K562 (cell line): ENCODE measurements around the gene ATP5PD. TPM values are rescaled to one million over a fixed set of nuclear protein-coding genes. Genes with fewer than 3 reads are reported as not detected.

Experiments used
- DPF2 ChIP-seq: fragments of 450-650 bp; IDR thresholded peaks from 2 replicates; pipeline ENCODE4 v1.6.1; 2016
- ELF4 ChIP-seq: fragments of 450-650 bp; formaldehyde crosslinking; IDR thresholded peaks from 2 replicates; pipeline ENCODE4 v1.4.0; 2022; ENCODE audit warnings: missing genetic modification characterization
- MYC ChIP-seq, 2 experiments: fragments of 250-450 bp in 1 of 2; sonication (Bioruptor Pico) in 1 of 2; IDR thresholded peaks; 2 replicates each; pipeline versions ENCODE4 v1.5.1 to v1.6.1; 2012 to 2021; ENCODE audit warnings: low read depth in 2 of 2, borderline replicate concordance in 1 of 2, improper control_type of control experiment in 1 of 2, low read length in 1 of 2, mild to moderate bottlenecking in 1 of 2, moderate library complexity in 1 of 2
- NONO ChIP-seq, 2 experiments: fragments of 200-400 bp in 1 of 2; fragments of 450-650 bp in 1 of 2; formaldehyde crosslinking in 1 of 2; IDR thresholded peaks; 2 replicates each; pipeline ENCODE4 v1.6.1; 2017; ENCODE audit warnings: low read depth in 2 of 2, mild to moderate bottlenecking in 2 of 2, moderate library complexity in 2 of 2, low read length in 1 of 2
- RBM14 ChIP-seq: fragments of 200-400 bp; formaldehyde crosslinking; IDR thresholded peaks from 2 replicates; pipeline ENCODE4 v1.6.1; 2018; ENCODE audit warnings: low read depth, mild to moderate bottlenecking, low read length, moderate library complexity, borderline replicate concordance; ENCODE audit not compliant: insufficient read depth
- SIX5 ChIP-seq, 2 experiments: IDR thresholded peaks; 2 replicates each; pipeline ENCODE4 v1.6.1; 2011; ENCODE audit warnings: low read length in 2 of 2, borderline replicate concordance in 1 of 2, low read depth in 1 of 2, mild to moderate bottlenecking in 1 of 2, moderate library complexity in 1 of 2; ENCODE audit not compliant: insufficient read depth in 1 of 2
- TFAM ChIP-seq: fragments of 250-450 bp; sonication (Bioruptor Pico); conservative IDR thresholded peaks from 2 replicates; pipeline ENCODE4 v1.5.0; 2021; ENCODE audit warnings: mild to moderate bottlenecking, moderate library complexity
- ZNF165 ChIP-seq: fragments of 250-450 bp; sonication (Bioruptor Pico); IDR thresholded peaks from 2 replicates; pipeline ENCODE4 v1.4.0; 2020; ENCODE audit warnings: borderline replicate concordance
- ZNF695 ChIP-seq: fragments of 450-650 bp; formaldehyde crosslinking; IDR thresholded peaks from 2 replicates; pipeline ENCODE4 v1.4.0; 2020; ENCODE audit warnings: mild to moderate bottlenecking, moderate library complexity
- polyA plus RNA-seq, 8 experiments: library from polyadenylated mRNA; depleted of rRNA in 4 of 8; stranded (reverse) in 5 of 8; unstranded in 3 of 8; fragments of >200 nt; fragmentation: Nextera tagmentation in 2 of 8; fragmentation: Illumina TruSeq in 1 of 8; extraction: Ambion mirVana in 2 of 8; extraction: Trizol in 1 of 8; gene quantifications; 2 replicates each; pipeline versions ENCODE4 v1.2.1 to v1.2.3, GENCODE V29; 2011 to 2014; ENCODE audit warnings: inconsistent platforms in 1 of 8, missing spikeins in 1 of 8
- total RNA-seq, 7 experiments: library from RNA; depleted of rRNA in 6 of 7; stranded (reverse); fragments of >200 nt in 6 of 7; fragmentation: Illumina TruSeq in 2 of 7; extraction: Trizol in 2 of 7; gene quantifications; 2 replicates each; pipeline versions ENCODE4 v1.2.1 to v1.2.3, GENCODE V29; 2011 to 2021; ENCODE audit warnings: low replicate concordance in 1 of 7
- TF ChIP-seq, protein P1 (sequence below), 2 experiments: fragments of 450-650 bp in 1 of 2; sonication (generic) in 1 of 2; formaldehyde crosslinking in 1 of 2; IDR thresholded peaks; 2 replicates each; pipeline versions ENCODE4 v1.7.1 to v1.9.0; 2016 to 2022; ENCODE audit warnings: inconsistent platforms in 1 of 2, mild to moderate bottlenecking in 1 of 2, missing genetic modification reagents in 1 of 2
- TF ChIP-seq, protein P2 (sequence below): fragments of 150-350 bp; IDR thresholded peaks from 2 replicates; pipeline ENCODE4 v1.6.1; 2014; ENCODE audit warnings: low read depth, mild to moderate bottlenecking, low read length, borderline replicate concordance

The ATP5PD gene
- total and polyA plus RNA-seq, 9 of the 15 experiments (the other 6 are each of a cell fraction or from before 2014, with no cell fraction given) = 271 to 828 (median 432) TPM

DNA sequence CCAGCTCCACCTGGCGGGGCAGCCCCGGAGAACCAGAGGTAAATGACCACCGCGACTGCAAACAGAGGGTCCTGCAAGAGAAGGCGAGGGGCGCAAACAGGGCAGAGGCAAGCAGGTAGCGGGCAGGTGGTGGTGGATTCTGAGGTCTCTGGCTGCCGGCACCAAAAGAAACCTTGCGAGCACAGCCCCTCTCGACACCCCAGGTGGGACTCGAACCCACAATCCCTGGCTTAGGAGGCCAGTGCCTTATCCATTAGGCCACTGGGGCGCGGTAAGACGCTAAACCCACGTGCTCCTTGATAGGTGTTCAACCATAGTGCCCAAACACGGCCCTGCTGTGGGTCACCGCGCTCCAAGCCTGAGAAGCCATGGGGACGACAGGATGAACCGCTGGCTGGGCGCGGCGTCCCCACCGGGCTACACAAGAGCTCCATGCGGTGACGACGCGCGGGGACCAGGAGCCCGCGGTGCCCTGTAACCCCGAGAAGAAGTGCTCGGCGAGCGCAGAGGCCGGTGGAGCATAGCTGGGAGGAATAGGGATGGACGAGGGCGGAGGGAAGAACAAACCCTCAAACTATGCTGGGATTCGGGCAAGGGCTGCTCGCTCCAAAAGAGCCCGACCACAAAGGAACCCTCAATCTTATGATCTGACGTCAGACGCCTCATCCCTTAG, 12.4 kb downstream of the ATP5PD start (continued):
- TF ChIP-seq, protein P1, sequence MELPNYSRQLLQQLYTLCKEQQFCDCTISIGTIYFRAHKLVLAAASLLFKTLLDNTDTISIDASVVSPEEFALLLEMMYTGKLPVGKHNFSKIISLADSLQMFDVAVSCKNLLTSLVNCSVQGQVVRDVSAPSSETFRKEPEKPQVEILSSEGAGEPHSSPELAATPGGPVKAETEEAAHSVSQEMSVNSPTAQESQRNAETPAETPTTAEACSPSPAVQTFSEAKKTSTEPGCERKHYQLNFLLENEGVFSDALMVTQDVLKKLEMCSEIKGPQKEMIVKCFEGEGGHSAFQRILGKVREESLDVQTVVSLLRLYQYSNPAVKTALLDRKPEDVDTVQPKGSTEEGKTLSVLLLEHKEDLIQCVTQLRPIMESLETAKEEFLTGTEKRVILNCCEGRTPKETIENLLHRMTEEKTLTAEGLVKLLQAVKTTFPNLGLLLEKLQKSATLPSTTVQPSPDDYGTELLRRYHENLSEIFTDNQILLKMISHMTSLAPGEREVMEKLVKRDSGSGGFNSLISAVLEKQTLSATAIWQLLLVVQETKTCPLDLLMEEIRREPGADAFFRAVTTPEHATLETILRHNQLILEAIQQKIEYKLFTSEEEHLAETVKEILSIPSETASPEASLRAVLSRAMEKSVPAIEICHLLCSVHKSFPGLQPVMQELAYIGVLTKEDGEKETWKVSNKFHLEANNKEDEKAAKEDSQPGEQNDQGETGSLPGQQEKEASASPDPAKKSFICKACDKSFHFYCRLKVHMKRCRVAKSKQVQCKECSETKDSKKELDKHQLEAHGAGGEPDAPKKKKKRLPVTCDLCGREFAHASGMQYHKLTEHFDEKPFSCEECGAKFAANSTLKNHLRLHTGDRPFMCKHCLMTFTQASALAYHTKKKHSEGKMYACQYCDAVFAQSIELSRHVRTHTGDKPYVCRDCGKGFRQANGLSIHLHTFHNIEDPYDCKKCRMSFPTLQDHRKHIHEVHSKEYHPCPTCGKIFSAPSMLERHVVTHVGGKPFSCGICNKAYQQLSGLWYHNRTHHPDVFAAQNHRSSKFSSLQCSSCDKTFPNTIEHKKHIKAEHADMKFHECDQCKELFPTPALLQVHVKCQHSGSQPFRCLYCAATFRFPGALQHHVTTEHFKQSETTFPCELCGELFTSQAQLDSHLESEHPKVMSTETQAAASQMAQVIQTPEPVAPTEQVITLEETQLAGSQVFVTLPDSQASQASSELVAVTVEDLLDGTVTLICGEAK (IDR thresholded peaks at IDR 0.05) = peak; percentile 68
- TF ChIP-seq, protein P1 (CRISPR knock-in tag; IDR thresholded peaks at IDR 0.05) = no peak
- TF ChIP-seq MYC (IDR thresholded peaks at IDR 0.05; ENCODE audit: low read depth, low read length) (peak; percentile 94), MYC (CRISPR knock-in tag; IDR thresholded peaks at IDR 0.05; ENCODE audit: borderline replicate concordance, low read depth) (peak; percentile 60), ZNF165 (no peak), RBM14 (no peak), ELF4 (CRISPR knock-in tag) (no peak), TFAM (CRISPR knock-in tag) (no peak), NONO (IDR thresholded peaks at IDR 0.05; ENCODE audit: low read depth in 2 of 2, low read length in 1 of 2) (peak in 1 of 2 experiments; percentile 14; a peak in 1 of 4 replicates), SIX5 (IDR thresholded peaks at IDR 0.05; ENCODE audit: borderline replicate concordance in 1 of 2, insufficient read depth in 1 of 2, low read depth in 1 of 2, low read length in 2 of 2) (no peak), ZNF695 (CRISPR knock-in tag) (no peak), DPF2 (0 out of 2 replicates have a peak, but pooled peaks have one; percentile 43)
- TF ChIP-seq, protein P2, sequence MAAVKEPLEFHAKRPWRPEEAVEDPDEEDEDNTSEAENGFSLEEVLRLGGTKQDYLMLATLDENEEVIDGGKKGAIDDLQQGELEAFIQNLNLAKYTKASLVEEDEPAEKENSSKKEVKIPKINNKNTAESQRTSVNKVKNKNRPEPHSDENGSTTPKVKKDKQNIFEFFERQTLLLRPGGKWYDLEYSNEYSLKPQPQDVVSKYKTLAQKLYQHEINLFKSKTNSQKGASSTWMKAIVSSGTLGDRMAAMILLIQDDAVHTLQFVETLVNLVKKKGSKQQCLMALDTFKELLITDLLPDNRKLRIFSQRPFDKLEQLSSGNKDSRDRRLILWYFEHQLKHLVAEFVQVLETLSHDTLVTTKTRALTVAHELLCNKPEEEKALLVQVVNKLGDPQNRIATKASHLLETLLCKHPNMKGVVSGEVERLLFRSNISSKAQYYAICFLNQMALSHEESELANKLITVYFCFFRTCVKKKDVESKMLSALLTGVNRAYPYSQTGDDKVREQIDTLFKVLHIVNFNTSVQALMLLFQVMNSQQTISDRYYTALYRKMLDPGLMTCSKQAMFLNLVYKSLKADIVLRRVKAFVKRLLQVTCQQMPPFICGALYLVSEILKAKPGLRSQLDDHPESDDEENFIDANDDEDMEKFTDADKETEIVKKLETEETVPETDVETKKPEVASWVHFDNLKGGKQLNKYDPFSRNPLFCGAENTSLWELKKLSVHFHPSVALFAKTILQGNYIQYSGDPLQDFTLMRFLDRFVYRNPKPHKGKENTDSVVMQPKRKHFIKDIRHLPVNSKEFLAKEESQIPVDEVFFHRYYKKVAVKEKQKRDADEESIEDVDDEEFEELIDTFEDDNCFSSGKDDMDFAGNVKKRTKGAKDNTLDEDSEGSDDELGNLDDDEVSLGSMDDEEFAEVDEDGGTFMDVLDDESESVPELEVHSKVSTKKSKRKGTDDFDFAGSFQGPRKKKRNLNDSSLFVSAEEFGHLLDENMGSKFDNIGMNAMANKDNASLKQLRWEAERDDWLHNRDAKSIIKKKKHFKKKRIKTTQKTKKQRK = no peak
